ENCODE data around the gene ATP11C. TPM values are rescaled to one million over a fixed set of nuclear protein-coding genes. Genes with fewer than 3 reads are reported as not detected.

ATP11C gene
- total RNA-seq, 1 donor: 71.2 TPM

DNA sequence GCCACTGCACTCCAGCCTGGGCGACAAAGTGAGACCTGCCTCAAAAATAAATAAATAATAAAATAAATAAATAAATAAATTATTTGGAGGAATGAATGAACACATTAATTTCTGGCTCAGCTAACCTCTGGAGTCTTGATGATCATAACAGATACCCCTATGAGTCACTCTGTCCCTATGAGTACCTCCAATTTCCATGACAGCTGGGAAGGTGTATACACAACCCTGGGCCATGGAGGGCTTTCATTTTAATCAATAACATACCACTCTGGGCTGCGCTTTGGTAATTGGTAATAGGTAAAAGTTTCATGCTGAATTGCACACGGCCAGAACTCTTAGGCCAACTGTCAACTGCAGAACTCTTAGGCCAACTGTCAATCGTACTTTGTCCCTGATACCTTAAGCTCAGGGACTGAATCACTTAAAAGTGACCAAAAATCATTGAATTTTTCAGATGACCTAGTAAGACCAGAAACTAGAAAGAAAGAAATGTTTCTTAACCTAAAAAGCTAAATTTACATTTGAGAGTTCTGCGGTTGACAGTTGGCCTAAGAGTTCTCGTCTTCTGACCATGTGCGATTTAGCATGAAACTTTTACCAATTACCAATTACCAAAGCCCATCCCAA is 112.4 kb downstream of the ATP11C start:
- DNase-seq (ENCODE audit: low read depth): no peak
- H3K4me3 ChIP-seq (ENCODE audit: low read depth, low read length): no peak overlapping the region
- TF ChIP-seq, protein P1, sequence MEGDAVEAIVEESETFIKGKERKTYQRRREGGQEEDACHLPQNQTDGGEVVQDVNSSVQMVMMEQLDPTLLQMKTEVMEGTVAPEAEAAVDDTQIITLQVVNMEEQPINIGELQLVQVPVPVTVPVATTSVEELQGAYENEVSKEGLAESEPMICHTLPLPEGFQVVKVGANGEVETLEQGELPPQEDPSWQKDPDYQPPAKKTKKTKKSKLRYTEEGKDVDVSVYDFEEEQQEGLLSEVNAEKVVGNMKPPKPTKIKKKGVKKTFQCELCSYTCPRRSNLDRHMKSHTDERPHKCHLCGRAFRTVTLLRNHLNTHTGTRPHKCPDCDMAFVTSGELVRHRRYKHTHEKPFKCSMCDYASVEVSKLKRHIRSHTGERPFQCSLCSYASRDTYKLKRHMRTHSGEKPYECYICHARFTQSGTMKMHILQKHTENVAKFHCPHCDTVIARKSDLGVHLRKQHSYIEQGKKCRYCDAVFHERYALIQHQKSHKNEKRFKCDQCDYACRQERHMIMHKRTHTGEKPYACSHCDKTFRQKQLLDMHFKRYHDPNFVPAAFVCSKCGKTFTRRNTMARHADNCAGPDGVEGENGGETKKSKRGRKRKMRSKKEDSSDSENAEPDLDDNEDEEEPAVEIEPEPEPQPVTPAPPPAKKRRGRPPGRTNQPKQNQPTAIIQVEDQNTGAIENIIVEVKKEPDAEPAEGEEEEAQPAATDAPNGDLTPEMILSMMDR (IDR thresholded peaks at IDR 0.05; ENCODE audit: insufficient read depth, low read length): no peak

DNA sequence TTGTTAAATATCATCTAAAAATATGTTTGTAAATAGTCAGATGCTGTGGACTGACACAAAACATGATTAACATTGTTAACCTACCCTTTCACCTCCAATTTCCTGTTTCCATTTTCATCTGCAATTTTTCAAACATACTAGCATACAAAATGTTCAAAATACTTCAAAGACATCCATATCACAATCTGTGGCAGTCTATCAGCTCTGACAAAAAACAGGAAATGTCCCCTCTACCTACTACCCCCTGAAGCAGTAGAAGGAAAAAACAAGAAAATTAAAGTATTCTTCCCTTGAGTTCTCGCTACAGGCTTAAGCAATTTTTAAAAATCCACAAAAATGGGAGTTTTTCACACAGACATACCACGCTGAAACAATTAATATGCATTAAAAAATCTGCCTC is 116.6 kb downstream of the ATP11C start:
- TF ChIP-seq, protein P1 (IDR thresholded peaks at IDR 0.05; ENCODE audit: insufficient read depth, low read length): no peak
- no peak for DNase-seq (ENCODE audit: low read depth)
- no peak overlapping the region for H3K4me3 ChIP-seq (ENCODE audit: low read depth, low read length)

DNA sequence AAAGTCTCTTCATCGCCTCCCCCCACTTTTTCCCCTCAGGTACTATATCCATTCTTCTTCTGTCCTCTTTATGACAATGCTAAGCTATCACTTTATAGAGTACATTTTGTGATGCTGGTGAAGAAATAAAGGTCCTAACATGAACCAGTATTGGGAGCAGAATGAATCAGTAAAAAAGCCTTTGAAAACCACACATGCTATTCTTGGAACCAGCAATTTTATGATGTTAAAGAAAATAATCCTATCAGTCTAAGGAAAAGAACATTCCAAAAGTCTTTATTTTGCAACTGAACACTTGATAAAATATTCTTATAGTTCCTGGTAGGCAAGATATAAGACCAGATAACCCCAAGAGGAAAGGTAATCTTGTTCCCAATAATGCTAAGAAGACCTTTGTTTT is 117.1 kb downstream of the ATP11C start:
- DNase-seq (ENCODE audit: low read depth): peak; percentile 29
- no peak overlapping the region for H3K4me3 ChIP-seq (ENCODE audit: low read depth, low read length)
- TF ChIP-seq, protein P1 (IDR thresholded peaks at IDR 0.05; ENCODE audit: insufficient read depth, low read length): no peak

DNA sequence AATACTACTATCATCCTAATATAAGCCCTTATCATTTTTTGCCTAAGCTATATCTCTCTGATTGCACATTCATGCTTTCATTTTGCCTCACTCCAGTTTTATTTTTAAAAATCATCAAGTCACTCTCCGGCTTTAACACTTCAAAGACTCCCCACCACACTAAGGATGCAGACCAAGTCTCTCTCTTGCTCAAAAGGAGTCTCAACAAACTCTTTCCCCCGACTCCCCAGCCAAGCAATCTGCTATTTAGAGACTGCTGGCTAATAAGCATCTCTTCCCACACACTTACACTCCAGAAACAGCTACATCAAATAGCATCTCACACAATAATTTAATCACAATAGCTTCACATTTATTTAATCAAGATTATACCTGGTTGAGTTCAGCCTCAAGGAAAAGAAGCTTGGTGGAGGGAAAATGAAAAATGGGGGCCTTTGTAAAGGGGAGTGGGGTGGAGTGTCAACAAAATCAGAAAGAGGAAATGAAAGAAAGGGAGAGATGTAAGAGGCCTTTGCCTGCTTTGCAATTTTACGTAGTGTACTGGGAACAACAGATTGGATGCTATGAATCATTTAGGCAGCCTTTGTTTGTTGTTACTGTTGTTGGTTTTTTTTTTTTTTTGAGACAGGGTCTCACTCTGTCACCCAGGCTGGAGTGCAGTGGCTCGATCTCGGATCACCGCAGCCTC is 120.8 kb downstream of the ATP11C start:
- H3K4me3 ChIP-seq (ENCODE audit: low read depth, low read length): no peak overlapping the region
- TF ChIP-seq, protein P1 (IDR thresholded peaks at IDR 0.05; ENCODE audit: insufficient read depth, low read length): no peak
- DNase-seq (ENCODE audit: low read depth): no peak

DNA sequence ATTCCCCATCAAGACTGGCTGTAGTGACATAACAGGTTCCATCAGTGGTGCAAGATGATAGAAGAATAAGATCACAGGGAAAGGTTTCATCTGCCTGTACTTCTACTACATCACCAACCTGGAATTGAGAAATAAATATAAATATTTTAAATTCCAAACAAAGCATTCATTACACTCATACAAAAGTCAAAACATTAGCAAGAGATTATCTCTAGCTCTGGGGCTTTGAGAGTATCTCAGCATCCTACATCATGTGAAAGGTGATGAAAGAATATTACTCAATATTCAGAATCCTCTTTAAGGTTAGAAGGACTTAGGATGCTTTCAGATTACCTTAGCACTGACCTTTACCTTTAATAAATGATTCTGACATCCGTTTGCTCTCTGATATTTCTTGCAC is 128.4 kb downstream of the ATP11C start:
- TF ChIP-seq, protein P1 (IDR thresholded peaks at IDR 0.05; ENCODE audit: insufficient read depth, low read length): no peak
- no peak for DNase-seq (ENCODE audit: low read depth)
- H3K4me3 ChIP-seq (ENCODE audit: low read depth, low read length): no peak overlapping the region

DNA sequence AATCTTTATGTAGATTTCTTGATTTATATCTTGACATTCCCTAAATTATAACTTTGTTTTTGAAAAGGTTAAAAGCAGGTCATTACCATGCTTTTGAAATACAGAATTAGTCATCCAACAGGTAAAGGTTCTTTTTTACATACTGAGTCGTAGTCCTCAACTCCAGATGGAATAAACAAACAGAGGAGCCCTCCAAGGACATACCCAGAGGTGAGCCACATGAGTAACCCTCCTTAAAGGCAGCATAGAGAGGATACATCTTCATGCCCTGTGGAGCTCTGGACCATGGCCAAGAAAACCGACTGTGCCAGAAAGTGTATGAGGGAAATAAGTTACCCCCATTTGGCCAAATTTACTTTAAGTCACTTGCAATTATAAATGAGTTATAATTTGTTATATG is 129.6 kb downstream of the ATP11C start:
- H3K4me3 ChIP-seq (ENCODE audit: low read depth, low read length): no peak overlapping the region
- DNase-seq (ENCODE audit: low read depth): no peak
- TF ChIP-seq, protein P1 (IDR thresholded peaks at IDR 0.05; ENCODE audit: insufficient read depth, low read length): no peak

Data from fibroblast of the aortic adventitia (primary cell).